ENCODE data around the gene PEPD. TPM values are rescaled to one million over a fixed set of nuclear protein-coding genes. Genes with fewer than 3 reads are reported as not detected.

The PEPD gene
- total and polyA plus RNA-seq, 2 donors (not counting 3 experiments of a cell fraction or from before 2014, with no cell fraction given) = 73.7 to 126 TPM

DNA sequence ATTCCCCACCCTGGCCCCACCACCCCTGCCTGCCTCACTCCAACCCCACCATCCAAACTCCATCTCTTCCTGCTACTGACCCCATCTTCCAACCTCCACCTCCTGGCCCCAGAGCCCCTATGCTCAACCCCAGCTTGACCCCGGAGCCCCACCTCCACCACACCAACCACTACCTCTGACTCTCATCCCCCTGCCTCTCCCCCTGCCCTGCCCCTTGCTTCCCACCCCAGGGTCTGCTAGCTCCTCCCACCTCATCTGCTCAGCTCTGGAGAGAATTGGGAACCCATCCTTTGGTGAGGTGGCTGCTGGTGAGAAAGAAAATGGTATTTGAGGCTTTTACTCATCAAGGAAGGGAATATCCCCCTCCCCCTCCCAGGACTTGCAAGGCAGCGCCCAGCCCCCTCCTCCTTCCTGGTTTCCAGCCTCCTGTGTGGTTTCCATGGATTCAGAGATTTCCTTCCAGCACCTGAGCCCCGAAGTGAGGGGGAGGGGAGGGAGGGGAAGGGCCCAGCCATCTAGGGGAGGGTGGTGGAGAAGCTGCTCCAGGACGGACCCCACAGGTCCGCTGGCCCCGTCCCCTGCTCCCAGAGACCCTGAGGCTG is 11.4 kb upstream of the PEPD start:
- FAIRE-seq (no peak), DNase-seq (ENCODE audit: low read depth, low spot score) (no peak)
- H3K9me1 ChIP-seq (replicated peaks; ENCODE audit: control insufficient read depth, extremely low read depth, insufficient read depth, low read length) = no peaks in the 10 kb centered on the region
- no peaks in the 10 kb centered on the region for H3K36me3 ChIP-seq (ENCODE audit: control insufficient read depth in 2 of 2, extremely low read depth in 1 of 2, insufficient read depth in 2 of 2, low read length in 2 of 2)
- no peak overlapping the region for H3K4me3 ChIP-seq (replicated peaks in 1 of 3; ENCODE audit: insufficient read depth in 1 of 3, low read depth in 1 of 3, low read length in 3 of 3)
- POLR2A ChIA-PET = no interaction called here
- dilution Hi-C loops (cut with MboI; ENCODE audit: extremely low pct_ligation_motif_present, low sequenced_read_pairs) (no loop called here), intact Hi-C loops (cut with micrococcal nuclease) (no loop called here)
- no peaks in the 10 kb centered on the region for H3K9me3 ChIP-seq (replicated peaks; ENCODE audit: control insufficient read depth, insufficient read depth, low read length)
- no TSS peak for BruUV-seq (replicated peaks)
- no peaks in the 10 kb centered on the region for H3K27me3 ChIP-seq (ENCODE audit: control insufficient read depth in 2 of 2, insufficient read depth in 2 of 2, low read length in 2 of 2)
- no peaks in the 10 kb centered on the region for H3K4me1 ChIP-seq (ENCODE audit: control insufficient read depth, extremely low read depth, insufficient read depth, low read length)
- no peak for TF ChIP-seq POLR2A (IDR thresholded peaks at IDR 0.05; ENCODE audit: low read depth, low read length)
- no peak for TF ChIP-seq GATA2 (IDR thresholded peaks at IDR 0.05; ENCODE audit: insufficient read depth, insufficient read length, low read depth, low read length)
- TF ChIP-seq, protein P1, sequence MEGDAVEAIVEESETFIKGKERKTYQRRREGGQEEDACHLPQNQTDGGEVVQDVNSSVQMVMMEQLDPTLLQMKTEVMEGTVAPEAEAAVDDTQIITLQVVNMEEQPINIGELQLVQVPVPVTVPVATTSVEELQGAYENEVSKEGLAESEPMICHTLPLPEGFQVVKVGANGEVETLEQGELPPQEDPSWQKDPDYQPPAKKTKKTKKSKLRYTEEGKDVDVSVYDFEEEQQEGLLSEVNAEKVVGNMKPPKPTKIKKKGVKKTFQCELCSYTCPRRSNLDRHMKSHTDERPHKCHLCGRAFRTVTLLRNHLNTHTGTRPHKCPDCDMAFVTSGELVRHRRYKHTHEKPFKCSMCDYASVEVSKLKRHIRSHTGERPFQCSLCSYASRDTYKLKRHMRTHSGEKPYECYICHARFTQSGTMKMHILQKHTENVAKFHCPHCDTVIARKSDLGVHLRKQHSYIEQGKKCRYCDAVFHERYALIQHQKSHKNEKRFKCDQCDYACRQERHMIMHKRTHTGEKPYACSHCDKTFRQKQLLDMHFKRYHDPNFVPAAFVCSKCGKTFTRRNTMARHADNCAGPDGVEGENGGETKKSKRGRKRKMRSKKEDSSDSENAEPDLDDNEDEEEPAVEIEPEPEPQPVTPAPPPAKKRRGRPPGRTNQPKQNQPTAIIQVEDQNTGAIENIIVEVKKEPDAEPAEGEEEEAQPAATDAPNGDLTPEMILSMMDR (IDR thresholded peaks at IDR 0.05; ENCODE audit: extremely low read depth in 1 of 2, insufficient read depth in 1 of 2, low read depth in 1 of 2, low read length in 2 of 2) = no peak
- no peak for TF ChIP-seq MYC (IDR thresholded peaks at IDR 0.05; ENCODE audit: low read depth, low read length)
- no peak for TF ChIP-seq FOS (IDR thresholded peaks at IDR 0.05; ENCODE audit: borderline replicate concordance, insufficient read depth, low read length)
- no peak for TF ChIP-seq EZH2 (IDR thresholded peaks at IDR 0.05; ENCODE audit: borderline replicate concordance, low read depth, low read length, severe bottlenecking)
- no peak for TF ChIP-seq POLR2AphosphoS5 (IDR thresholded peaks at IDR 0.05; ENCODE audit: insufficient read depth, low read depth, low read length)
- TF ChIP-seq, protein P2, sequence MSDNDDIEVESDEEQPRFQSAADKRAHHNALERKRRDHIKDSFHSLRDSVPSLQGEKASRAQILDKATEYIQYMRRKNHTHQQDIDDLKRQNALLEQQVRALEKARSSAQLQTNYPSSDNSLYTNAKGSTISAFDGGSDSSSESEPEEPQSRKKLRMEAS (IDR thresholded peaks at IDR 0.05; ENCODE audit: insufficient read depth, insufficient read length) = no peak
- no peak for TF ChIP-seq JUN (IDR thresholded peaks at IDR 0.05; ENCODE audit: borderline replicate concordance, insufficient read depth, insufficient read length, low read depth)
- H2AFZ ChIP-seq (ENCODE audit: low read depth, low read length) = no peak overlapping the region
- H3K27ac ChIP-seq (ENCODE audit: insufficient read depth, low read depth, low read length) = no peak overlapping the region
- no peak overlapping the region for H3K4me2 ChIP-seq (ENCODE audit: insufficient read depth, low read length)
- CTCF ChIA-PET = no interaction called here
- no peaks in the 10 kb centered on the region for H3K79me2 ChIP-seq (ENCODE audit: control insufficient read depth, insufficient read depth, low read length)
- no peak overlapping the region for H3K9ac ChIP-seq (replicated peaks; ENCODE audit: extremely low read depth, insufficient read depth, low read length)
- H4K20me1 ChIP-seq (replicated peaks; ENCODE audit: control insufficient read depth, extremely low read depth, insufficient read depth, low read length) = no peaks in the 10 kb centered on the region
